ENCODE data around the gene OR7G3. TPM values are rescaled to one million over a fixed set of nuclear protein-coding genes. Genes with fewer than 3 reads are reported as not detected.

The OR7G3 gene
- total RNA-seq, 4 donors from 2014 or later, result not detected

DNA sequence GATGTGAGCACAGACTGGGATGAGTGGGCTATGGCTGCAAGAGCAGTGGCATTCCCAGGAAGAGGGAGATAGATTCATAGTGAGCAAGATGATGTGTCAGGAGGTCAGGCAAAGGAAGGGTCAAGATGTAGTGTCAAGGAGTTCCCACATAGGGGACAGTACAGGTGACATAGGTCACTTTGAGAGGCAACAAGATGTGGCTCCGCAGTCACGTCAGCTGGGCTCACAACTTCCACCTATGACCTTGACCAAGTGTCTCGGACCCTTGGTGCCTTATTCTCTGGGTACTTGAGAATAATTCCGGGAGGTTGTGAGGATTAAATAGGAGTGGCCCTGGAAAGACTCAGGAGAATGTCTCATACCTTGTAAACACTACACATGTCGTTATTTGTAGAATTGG, 23.9 kb upstream of the OR7G3 start:
- intact Hi-C loops (cut with DNase I), result no loop called here
- no peaks in the 10 kb centered on the region for H3K9me3 ChIP-seq
- H3K36me3 ChIP-seq, result peaks cover 0 to 4% of the 10 kb centered on the region in 2 donors
- TF ChIP-seq, protein P1, sequence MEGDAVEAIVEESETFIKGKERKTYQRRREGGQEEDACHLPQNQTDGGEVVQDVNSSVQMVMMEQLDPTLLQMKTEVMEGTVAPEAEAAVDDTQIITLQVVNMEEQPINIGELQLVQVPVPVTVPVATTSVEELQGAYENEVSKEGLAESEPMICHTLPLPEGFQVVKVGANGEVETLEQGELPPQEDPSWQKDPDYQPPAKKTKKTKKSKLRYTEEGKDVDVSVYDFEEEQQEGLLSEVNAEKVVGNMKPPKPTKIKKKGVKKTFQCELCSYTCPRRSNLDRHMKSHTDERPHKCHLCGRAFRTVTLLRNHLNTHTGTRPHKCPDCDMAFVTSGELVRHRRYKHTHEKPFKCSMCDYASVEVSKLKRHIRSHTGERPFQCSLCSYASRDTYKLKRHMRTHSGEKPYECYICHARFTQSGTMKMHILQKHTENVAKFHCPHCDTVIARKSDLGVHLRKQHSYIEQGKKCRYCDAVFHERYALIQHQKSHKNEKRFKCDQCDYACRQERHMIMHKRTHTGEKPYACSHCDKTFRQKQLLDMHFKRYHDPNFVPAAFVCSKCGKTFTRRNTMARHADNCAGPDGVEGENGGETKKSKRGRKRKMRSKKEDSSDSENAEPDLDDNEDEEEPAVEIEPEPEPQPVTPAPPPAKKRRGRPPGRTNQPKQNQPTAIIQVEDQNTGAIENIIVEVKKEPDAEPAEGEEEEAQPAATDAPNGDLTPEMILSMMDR (IDR thresholded peaks at IDR 0.05), result no peak
- TF ChIP-seq POLR2A (IDR thresholded peaks at IDR 0.05), result no peak
- WGBS, 2 donors, result 95 to 100% methylated on average over 5 of the region's 5 CpGs
- no peaks in the 10 kb centered on the region for H3K4me1 ChIP-seq
- no peak overlapping the region for H3K4me3 ChIP-seq (replicated peaks in 1 of 3)
- no peak for DNase-seq
- no peak overlapping the region for H3K27ac ChIP-seq
- H3K27me3 ChIP-seq, result no peaks in the 10 kb centered on the region

DNA sequence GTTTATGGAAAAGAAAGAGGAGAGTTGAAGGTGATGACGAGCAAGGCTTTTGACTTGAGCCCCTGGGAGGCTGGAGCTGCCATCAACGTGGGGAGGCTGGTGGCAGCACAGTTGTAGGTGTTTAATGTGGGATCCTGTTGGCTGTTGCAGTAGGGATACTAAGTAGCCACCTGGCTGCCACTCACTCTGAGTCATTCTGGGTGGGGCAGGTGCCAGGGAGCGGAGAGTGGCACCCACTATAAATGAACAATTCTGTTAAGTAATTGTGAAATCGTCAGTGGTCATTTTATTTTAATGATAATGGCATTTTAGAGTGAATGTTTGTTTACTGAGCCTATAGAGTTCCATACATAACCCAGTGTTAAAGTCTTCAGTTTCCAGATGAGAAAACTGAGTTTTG, 23.2 kb upstream of the OR7G3 start:
- Histone ChIP-seq H3K27me3 (no peaks in the 10 kb centered on the region), H3K4me1 (no peaks in the 10 kb centered on the region), H3K27ac (no peak overlapping the region), H3K9me3 (no peaks in the 10 kb centered on the region), H3K36me3 (peaks cover 0 to 4% of the 10 kb centered on the region in 2 donors), H3K4me3 (replicated peaks in 1 of 3) (no peak overlapping the region)
- 94 to 95% methylated on average over 4 of the region's 4 CpGs for WGBS, 2 donors
- TF ChIP-seq, protein P1 (IDR thresholded peaks at IDR 0.05), result no peak
- DNase-seq, result no peak
- intact Hi-C loops (cut with DNase I), result no loop called here

DNA sequence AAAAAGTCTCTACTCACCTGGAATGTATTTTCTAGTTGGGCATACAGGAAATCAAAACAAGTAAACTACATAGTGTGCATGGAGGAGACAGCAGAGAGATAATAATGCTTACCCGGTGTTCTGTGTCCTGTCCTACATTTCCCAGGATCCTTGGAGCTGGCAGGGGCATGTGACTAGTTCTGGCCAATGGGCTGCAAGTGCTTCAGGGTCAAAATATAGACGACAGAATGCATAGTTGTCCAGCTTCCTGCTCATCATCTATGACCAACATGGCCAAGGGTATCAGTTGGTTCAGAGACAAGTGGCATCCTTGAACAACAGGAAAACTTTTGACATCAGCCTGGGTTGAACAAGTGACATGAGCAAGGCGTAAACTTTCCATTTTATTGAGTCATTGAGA, 21.9 kb upstream of the OR7G3 start:
- no peak for DNase-seq
- H3K36me3 ChIP-seq, result peaks cover 0 to 4% of the 10 kb centered on the region in 2 donors
- no peaks in the 10 kb centered on the region for H3K27me3 ChIP-seq
- H3K4me1 ChIP-seq, result no peaks in the 10 kb centered on the region
- WGBS, 2 donors, result 98 to 100% methylated on average over 3 of the region's 3 CpGs
- TF ChIP-seq, protein P1 (IDR thresholded peaks at IDR 0.05), result no peak
- no peak for TF ChIP-seq POLR2A (IDR thresholded peaks at IDR 0.05)
- H3K4me3 ChIP-seq (replicated peaks in 1 of 3), result no peak overlapping the region
- intact Hi-C loops (cut with DNase I), result no loop called here
- H3K9me3 ChIP-seq, result no peaks in the 10 kb centered on the region
- no peak overlapping the region for H3K27ac ChIP-seq

DNA sequence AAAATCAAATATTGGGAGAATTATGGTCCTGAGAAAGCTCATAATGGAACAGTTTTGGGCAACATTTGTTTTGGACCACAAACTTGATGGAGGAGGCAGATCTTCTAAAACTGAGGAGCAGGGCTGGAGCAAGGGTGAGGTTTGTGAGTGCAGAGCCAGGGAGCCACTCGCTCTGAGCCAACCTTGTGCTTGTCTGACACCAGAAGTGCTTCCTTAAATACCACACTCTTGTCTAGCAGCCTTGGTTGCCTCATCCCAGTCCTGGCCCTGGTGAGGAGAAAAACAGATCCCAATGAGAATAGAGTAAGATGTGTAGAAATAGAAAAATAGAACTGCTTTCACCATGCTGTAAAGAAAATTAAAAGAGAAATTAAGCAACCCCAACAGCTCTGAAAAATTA, 20.1 kb upstream of the OR7G3 start:
- DNase-seq, result no peak
- Histone ChIP-seq H3K27me3 (no peaks in the 10 kb centered on the region), H3K4me3 (replicated peaks in 1 of 3) (no peak overlapping the region), H3K36me3 (no peaks in the 10 kb centered on the region), H3K27ac (no peak overlapping the region), H3K9me3 (no peaks in the 10 kb centered on the region), H3K4me1 (peaks cover under 1 to 3% of the 10 kb centered on the region in 2 donors)
- intact Hi-C loops (cut with DNase I), result no loop called here
- WGBS, 2 donors, result 94 to 95% methylated on average over 1 of the region's 1 CpG
- TF ChIP-seq, protein P1 (IDR thresholded peaks at IDR 0.05), result no peak
- no peak for TF ChIP-seq POLR2A (IDR thresholded peaks at IDR 0.05)

DNA sequence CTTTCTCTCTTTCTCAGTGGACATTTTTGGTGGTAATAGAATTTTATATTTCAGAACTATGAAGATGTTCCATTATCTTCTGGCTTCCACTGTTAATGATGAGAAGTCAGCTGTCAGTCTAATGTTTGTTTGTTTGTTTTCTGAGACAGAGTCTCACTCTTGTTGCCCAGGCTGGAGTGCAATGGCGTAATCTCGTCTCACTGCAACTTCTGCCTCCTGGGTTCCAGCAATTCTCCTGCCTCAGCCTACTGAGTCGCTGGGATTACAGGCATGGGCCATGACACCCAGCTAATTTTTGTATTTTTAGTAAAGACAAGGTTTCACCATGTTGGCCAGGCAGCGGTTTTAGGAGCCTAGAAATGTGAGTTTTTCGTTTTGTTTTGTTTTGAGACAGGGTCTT, 18.2 kb upstream of the OR7G3 start:
- H3K4me3 ChIP-seq (replicated peaks in 1 of 3), result no peak overlapping the region
- H3K9me3 ChIP-seq, result no peaks in the 10 kb centered on the region
- no peaks in the 10 kb centered on the region for H3K27me3 ChIP-seq
- H3K36me3 ChIP-seq, result no peaks in the 10 kb centered on the region
- no peak for TF ChIP-seq POLR2A (IDR thresholded peaks at IDR 0.05)
- TF ChIP-seq, protein P1 (IDR thresholded peaks at IDR 0.05), result no peak
- H3K27ac ChIP-seq, result no peak overlapping the region
- intact Hi-C loops (cut with DNase I), result no loop called here
- WGBS, 2 donors, result 96 to 98% methylated on average over 5 of the region's 5 CpGs
- DNase-seq, result no peak
- H3K4me1 ChIP-seq, result peaks cover 6 to 10% of the 10 kb centered on the region in 2 donors
